Measurements from ENCODE around the gene PRKCD. TPM values are rescaled to one million over a fixed set of nuclear protein-coding genes. Genes with fewer than 3 reads are reported as not detected.

The PRKCD gene
- polyA plus RNA-seq, 1 experiment = 13.7 TPM

DNA sequence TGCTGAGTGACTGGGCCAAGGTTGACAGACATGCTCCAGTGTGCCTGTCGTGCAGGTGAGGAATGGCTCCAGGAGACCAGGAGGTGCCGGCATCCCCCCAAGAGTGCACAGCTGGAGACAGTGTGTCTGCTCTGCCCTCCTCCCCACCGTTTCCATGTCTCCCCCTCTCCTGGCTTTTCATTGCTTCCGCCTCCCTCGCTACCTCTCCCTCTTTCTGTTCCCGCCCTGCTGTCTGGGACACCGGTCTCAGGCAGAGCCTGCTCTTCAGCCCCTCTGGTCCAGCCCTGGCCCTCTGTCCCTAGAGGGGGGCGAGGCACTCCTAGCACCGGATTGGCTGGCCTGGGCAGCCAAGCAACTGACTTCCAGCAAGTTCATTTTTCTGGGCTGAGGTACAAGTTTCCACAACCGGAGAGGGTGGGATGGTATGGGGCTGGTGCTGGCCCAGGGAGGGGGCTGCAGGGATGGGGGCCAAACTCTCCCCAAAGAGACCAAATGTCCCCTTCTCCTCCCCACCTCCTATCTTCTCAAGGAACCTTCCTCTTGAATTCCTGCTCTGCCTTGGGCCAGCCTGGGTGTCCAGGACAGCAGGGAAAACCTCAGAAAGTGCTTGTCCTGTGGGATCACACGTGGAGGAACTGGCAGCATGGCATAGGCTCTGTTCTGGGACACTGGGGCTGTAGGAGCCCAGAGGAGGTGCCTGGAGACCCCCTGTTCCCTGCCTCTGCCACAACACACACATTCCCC lies 32.6 kb downstream of the PRKCD start:
- Histone ChIP-seq H3K27me3 (ENCODE audit: control insufficient read depth, insufficient read depth, low read length) (no peaks in the 10 kb centered on the region), H3K27ac (ENCODE audit: low read depth, low read length) (peak overlapping the region; percentile 57), H3K4me3 (ENCODE audit: low read depth, low read length) (no peak overlapping the region), H3K9me3 (ENCODE audit: control insufficient read depth, insufficient read depth, low read length) (no peaks in the 10 kb centered on the region)
- TF ChIP-seq, protein P1, sequence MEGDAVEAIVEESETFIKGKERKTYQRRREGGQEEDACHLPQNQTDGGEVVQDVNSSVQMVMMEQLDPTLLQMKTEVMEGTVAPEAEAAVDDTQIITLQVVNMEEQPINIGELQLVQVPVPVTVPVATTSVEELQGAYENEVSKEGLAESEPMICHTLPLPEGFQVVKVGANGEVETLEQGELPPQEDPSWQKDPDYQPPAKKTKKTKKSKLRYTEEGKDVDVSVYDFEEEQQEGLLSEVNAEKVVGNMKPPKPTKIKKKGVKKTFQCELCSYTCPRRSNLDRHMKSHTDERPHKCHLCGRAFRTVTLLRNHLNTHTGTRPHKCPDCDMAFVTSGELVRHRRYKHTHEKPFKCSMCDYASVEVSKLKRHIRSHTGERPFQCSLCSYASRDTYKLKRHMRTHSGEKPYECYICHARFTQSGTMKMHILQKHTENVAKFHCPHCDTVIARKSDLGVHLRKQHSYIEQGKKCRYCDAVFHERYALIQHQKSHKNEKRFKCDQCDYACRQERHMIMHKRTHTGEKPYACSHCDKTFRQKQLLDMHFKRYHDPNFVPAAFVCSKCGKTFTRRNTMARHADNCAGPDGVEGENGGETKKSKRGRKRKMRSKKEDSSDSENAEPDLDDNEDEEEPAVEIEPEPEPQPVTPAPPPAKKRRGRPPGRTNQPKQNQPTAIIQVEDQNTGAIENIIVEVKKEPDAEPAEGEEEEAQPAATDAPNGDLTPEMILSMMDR (IDR thresholded peaks at IDR 0.05; ENCODE audit: low read depth, low read length) = no peak
- CTCF ChIA-PET = interaction anchor here (1.7 to 5.2 kb wide), 2 partner anchors 78 to 79 kb away, joined by 9 to 97 read pairs; no protein-coding TSS in a partner anchor
- no peak for DNase-seq (ENCODE audit: low read depth, low spot score)
- POLR2A ChIA-PET = no interaction called here

DNA sequence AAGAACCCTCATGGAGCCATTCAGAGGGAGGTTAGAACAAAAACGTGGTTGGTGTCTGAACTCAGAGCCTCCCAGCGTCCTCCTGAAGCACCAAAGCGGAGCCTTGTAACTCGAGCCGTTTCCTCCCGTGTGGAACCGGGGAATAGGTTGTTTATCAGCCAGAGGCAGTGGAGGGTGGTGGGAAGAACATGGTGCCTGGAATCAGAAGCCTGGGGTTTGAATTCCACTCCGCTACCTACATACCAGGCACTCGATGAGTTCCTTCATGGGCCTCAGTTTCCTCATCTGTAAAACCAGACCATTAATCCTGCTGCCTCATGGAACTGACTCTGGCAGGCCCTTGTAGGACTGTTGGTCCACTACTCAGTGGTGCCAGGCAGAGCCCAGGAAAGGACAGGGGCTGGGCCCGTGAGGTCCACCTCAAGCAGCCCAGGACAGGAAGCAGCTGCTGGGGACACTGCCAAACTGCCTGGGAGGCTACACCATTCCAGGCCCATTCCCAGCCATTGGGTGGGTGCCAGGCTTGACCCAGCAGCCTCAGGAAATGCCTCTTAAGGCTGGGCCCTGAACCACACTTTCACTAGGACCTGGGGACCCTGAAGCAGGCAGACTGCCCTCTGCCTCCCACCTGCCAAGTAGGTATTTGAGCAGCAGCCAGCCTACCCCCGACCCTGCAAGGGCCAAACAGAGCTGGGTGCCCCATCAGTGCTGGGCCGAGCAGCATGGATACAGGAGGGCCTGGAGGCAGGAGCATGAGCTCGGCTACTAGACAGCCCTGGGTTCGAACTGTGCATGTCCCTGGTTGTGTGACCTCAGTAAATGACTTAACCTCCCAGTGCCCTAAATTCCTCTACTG lies 33.4 kb downstream of the PRKCD start:
- no peak overlapping the region for H3K4me3 ChIP-seq (ENCODE audit: low read depth, low read length)
- DNase-seq (ENCODE audit: low read depth, low spot score) = no peak
- peak overlapping the region; percentile 57 for H3K27ac ChIP-seq (ENCODE audit: low read depth, low read length)
- H3K27me3 ChIP-seq (ENCODE audit: control insufficient read depth, insufficient read depth, low read length) = no peaks in the 10 kb centered on the region
- ChIA-PET POLR2A (interaction anchor here (1.3 kb wide), 1 partner anchor 80 kb away, joined by 3 read pairs; no protein-coding TSS in a partner anchor), CTCF (interaction anchor here (0.8 to 5.2 kb wide), 12 partner anchors 12 to 90 kb away, joined by 4 to 104 read pairs (median 17); no protein-coding TSS in a partner anchor)
- no peaks in the 10 kb centered on the region for H3K9me3 ChIP-seq (ENCODE audit: control insufficient read depth, insufficient read depth, low read length)
- TF ChIP-seq, protein P1 (IDR thresholded peaks at IDR 0.05; ENCODE audit: low read depth, low read length) = no peak

DNA sequence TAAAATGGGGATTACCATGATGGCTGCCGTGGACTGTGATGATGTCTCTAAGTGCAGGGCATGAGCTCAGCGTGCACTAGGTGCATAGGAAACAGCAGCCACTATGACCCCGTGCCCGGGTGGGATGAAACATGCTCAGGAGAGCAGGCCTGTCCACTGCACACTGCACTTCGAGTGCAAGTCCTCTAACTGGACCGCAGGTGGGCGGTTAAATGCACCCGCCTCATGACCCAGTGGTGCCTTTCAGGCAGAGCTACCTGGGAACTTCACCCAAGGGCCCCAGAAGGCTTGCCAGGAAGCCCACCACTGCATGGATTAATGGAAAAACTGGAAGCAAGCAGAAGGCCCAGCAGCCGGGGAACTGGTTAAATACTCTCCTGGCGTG lies 34.0 kb downstream of the PRKCD start:
- TF ChIP-seq, protein P1 (IDR thresholded peaks at IDR 0.05; ENCODE audit: low read depth, low read length) = no peak
- DNase-seq (ENCODE audit: low read depth, low spot score) = no peak
- ChIA-PET POLR2A (interaction anchor here (1.3 kb wide), 1 partner anchor 80 kb away, joined by 3 read pairs; no protein-coding TSS in a partner anchor), CTCF (interaction anchor here (0.8 to 5.2 kb wide), 13 partner anchors 11 to 91 kb away, joined by 4 to 104 read pairs (median 15); no protein-coding TSS in a partner anchor)
- Histone ChIP-seq H3K9me3 (ENCODE audit: control insufficient read depth, insufficient read depth, low read length) (no peaks in the 10 kb centered on the region), H3K4me3 (ENCODE audit: low read depth, low read length) (no peak overlapping the region), H3K27me3 (ENCODE audit: control insufficient read depth, insufficient read depth, low read length) (no peaks in the 10 kb centered on the region), H3K27ac (ENCODE audit: low read depth, low read length) (no peak overlapping the region)

DNA sequence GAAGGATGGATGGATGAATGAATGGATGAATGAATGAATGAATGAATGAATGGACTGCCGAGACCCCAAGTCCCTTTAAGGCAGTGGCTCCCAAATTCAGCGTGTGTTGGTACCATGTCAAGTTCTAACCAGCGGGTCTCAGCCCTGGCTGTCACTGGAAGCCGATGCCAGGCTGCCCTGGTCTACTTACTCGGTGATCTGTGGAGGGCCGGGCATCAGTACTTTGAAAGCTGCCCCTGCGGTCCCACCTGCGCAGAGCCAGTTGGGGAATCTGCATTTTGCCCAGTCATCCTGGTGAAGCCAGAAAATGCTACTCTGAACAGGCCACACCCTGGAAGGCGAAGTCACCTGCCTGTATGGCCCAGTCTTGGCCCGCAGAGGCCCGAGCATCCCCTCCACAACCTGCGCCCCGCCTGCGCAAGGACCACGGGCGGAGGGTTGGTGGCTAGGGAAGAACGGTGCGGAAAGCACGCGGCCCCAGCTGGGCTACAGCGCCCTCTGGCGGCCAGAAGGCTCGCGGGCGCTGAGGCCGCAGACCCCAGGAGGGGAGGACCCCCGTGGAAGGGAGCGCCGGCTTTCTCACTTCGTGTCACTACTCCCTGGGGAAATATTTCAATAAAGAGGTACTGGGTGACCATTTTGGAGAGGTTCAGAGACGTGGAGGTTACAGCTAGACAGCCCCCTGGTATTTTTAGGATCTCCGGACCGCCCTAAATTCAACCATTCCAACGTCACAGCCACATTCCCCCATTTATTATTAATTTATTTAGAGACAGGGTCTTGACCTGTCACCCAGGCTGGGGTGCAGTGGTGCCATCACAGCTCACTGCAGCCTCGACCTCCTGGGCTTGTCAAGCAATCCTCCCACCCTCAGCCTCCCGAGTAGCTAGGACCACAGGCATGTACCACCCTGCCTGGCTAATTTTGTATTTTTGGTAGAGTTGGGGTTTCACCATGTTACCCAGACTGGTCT lies 34.9 kb downstream of the PRKCD start:
- Histone ChIP-seq H3K9me3 (ENCODE audit: control insufficient read depth, insufficient read depth, low read length) (no peaks in the 10 kb centered on the region), H3K27me3 (ENCODE audit: control insufficient read depth, insufficient read depth, low read length) (no peaks in the 10 kb centered on the region), H3K4me3 (ENCODE audit: low read depth, low read length) (no peak overlapping the region), H3K27ac (ENCODE audit: low read depth, low read length) (no peak overlapping the region)
- no peak for DNase-seq (ENCODE audit: low read depth, low spot score)
- TF ChIP-seq, protein P1 (IDR thresholded peaks at IDR 0.05; ENCODE audit: low read depth, low read length) = peak; percentile 98
- ChIA-PET POLR2A (interaction anchor here (1.3 kb wide), 1 partner anchor 81 kb away, joined by 3 read pairs; no protein-coding TSS in a partner anchor), CTCF (interaction anchor here (0.7 to 5.2 kb wide), 28 partner anchors 8 to 514 kb away, joined by 3 to 104 read pairs (median 5); no protein-coding TSS in a partner anchor)

All from AG04450 (cell line).